ENCODE measurements around the gene POLR3B.

GRCh38 chr12:106387848-106388377, 30.4 kb downstream of the POLR3B start:
- TF ChIP-seq CTCF (conservative IDR thresholded peaks at IDR 0.05 in 1 of 2, IDR thresholded peaks at IDR 0.05 in 1 of 2; ENCODE audit: low read depth in 1 of 2, low read length in 2 of 2), result no peak
- no peak for TF ChIP-seq EZH2 (IDR thresholded peaks at IDR 0.05; ENCODE audit: low read length, missing control alignments)
